A549 (cell line): ENCODE data around the gene FNIP2. TPM values are rescaled to one million over a fixed set of nuclear protein-coding genes. Genes with fewer than 3 reads are reported as not detected.

Experiments used
- ATAC-seq, 2 experiments: fragments of 200-7000 bp in 1 of 2; fragments of >200 bp in 1 of 2; cut with Nextera tagmentation in 1 of 2; cut with Tn5 transposase in 1 of 2; 3 replicates each; pipeline versions ENCODE4 v1.8.0 to v1.9.1; 2018 to 2020; ENCODE audit warnings: mild to moderate bottlenecking in 1 of 2, moderate library complexity in 1 of 2
- CTCF ChIA-PET: fragments of 300-600 bp; sonication (Branson Sonifier 250); formaldehyde crosslinking; extraction: SDS; loops from one replicate; lab custom pipeline; 2021; ENCODE audit warnings: antibody characterized with exemption, inconsistent platforms; lab: Yijun Ruan, JAX
- POLR2A ChIA-PET: fragments of 350-600 bp; formaldehyde crosslinking; extraction: SDS; loops from one replicate; lab custom pipeline; 2021; ENCODE audit warnings: antibody characterized with exemption, inconsistent platforms; lab: Yijun Ruan, JAX
- DNase-seq, 2 experiments: peaks; one replicate each; pipeline versions ENCODE4 v3.0.0 to v3.0.0-alpha.2; 2011 to 2016; ENCODE audit warnings: low read depth in 1 of 2, low spot score in 1 of 2
- FAIRE-seq: peaks from 2 replicates; lab custom pipeline; 2011; peaks lifted over from hg19 to GRCh38; lab: Jason Lieb, UNC
- H3K27ac ChIP-seq, 2 experiments: fragments of >200 bp; sonication (Bioruptor Twin); formaldehyde crosslinking; 3 replicates each; pipeline ENCODE4 v1.5.1; 2016 to 2017
- H3K4me1 ChIP-seq: fragments of >200 bp; sonication (Bioruptor Twin); formaldehyde crosslinking; 3 replicates; pipeline ENCODE4 v1.6.1; 2016
- H3K4me2 ChIP-seq: fragments of >200 bp; sonication (Bioruptor Twin); formaldehyde crosslinking; 3 replicates; pipeline ENCODE4 v1.6.1; 2016
- H3K4me3 ChIP-seq: fragments of >200 bp; sonication (Bioruptor Twin); formaldehyde crosslinking; 3 replicates; pipeline ENCODE4 v1.5.1; 2016
- H3K9me3 ChIP-seq: fragments of >200 bp; sonication (Bioruptor Twin); formaldehyde crosslinking; 3 replicates; pipeline ENCODE4 v1.6.1; 2016
- ATOH8 ChIP-seq: fragments of 250-450 bp; sonication (Bioruptor Pico); IDR thresholded peaks from 2 replicates; pipeline ENCODE4 v1.5.0; 2020; ENCODE audit warnings: low read depth, mild to moderate bottlenecking, moderate library complexity
- CHD2 ChIP-seq: fragments of 150-350 bp; IDR thresholded peaks from 2 replicates; pipeline ENCODE4 v1.6.1; 2014; ENCODE audit warnings: low read length; ENCODE audit not compliant: partially characterized antibody
- ELK1 ChIP-seq: fragments of 150-350 bp; IDR thresholded peaks from 2 replicates; pipeline ENCODE4 v1.6.1; 2014; ENCODE audit warnings: low read depth, mild to moderate bottlenecking, low read length
- HES2 ChIP-seq: fragments of >200 bp; sonication (Bioruptor Twin); formaldehyde crosslinking; IDR thresholded peaks from 2 replicates; pipeline ENCODE4 v1.6.1; 2016
- HEYL ChIP-seq: fragments of 250-450 bp; sonication (Bioruptor Pico); IDR thresholded peaks from 2 replicates; pipeline ENCODE4 v1.8.0; 2021; ENCODE audit warnings: mild to moderate bottlenecking, moderate library complexity
- HMGXB4 ChIP-seq: fragments of 250-450 bp; sonication (Bioruptor Pico); IDR thresholded peaks from 2 replicates; pipeline ENCODE4 v1.5.0; 2021; ENCODE audit warnings: mild to moderate bottlenecking, moderate library complexity, borderline replicate concordance
- HOXB5 ChIP-seq: fragments of 250-450 bp; sonication (Bioruptor Pico); IDR thresholded peaks from 2 replicates; pipeline ENCODE4 v1.5.0; 2020; ENCODE audit warnings: mild to moderate bottlenecking, moderate library complexity
- MYC ChIP-seq: IDR thresholded peaks from 2 replicates; pipeline ENCODE4 v1.6.1; 2012; ENCODE audit warnings: mild to moderate bottlenecking, inconsistent platforms, low read length, improper control_type of control experiment, borderline replicate concordance
- NR3C1 ChIP-seq: fragments of >200 bp; sonication (Bioruptor Twin); formaldehyde crosslinking; IDR thresholded peaks from 3 replicates; pipeline ENCODE4 v1.6.1; 2017
- REST ChIP-seq: fragments of 200-600 bp; sonication (generic); IDR thresholded peaks from 2 replicates; pipeline ENCODE4 v1.6.1; 2016; ENCODE audit warnings: antibody characterized with exemption, mild to moderate bottlenecking, moderate library complexity
- RFX5 ChIP-seq: fragments of 450-650 bp; IDR thresholded peaks from 2 replicates; pipeline ENCODE4 v1.7.1; 2014; ENCODE audit warnings: antibody characterized with exemption, mild to moderate bottlenecking, moderate library complexity
- SREBF2 ChIP-seq: fragments of 450-650 bp; IDR thresholded peaks from 2 replicates; pipeline ENCODE4 v1.6.1; 2014; ENCODE audit warnings: mild to moderate bottlenecking, moderate library complexity
- WGBS: methylation state at CpG from one replicate; pipeline ENCODE4 v1.1.6; 2017; ENCODE audit errors: missing lambda C conversion rate; 5-methylcytosine and 5-hydroxymethylcytosine counted together
- polyA plus RNA-seq, 4 experiments: library from polyadenylated mRNA; depleted of rRNA in 3 of 4; stranded (reverse); fragments of >200 nt; fragmentation: RNase III in 1 of 4; extraction: RNeasy Plus Mini Kit Qiagen cat#74134 plus additional on column Dnase treatment in 1 of 4; gene quantifications; 2 replicates in 3 of 4; 3 replicates in 1 of 4; pipeline ENCODE4 v1.2.3, GENCODE V29; 2011 to 2017

Gene FNIP2
- polyA plus RNA-seq, 2 of the 4 experiments (the other 2 are of a cell fraction), result 2.0 to 2.5 TPM

GRCh38 chr4:158890294-158890693 is 121.5 kb downstream of the FNIP2 start:
- CTCF ChIA-PET, result no interaction called here
- H3K27ac ChIP-seq, result no peak overlapping the region
- POLR2A ChIA-PET, result no interaction called here

More at GRCh38 chr4:158890294-158890693, 121.5 kb downstream of the FNIP2 start:
- 87% methylated on average over 3 of the region's 3 CpGs for WGBS
- no peak overlapping the region for H3K4me3 ChIP-seq
- ATAC-seq, result no peak
- no peak for FAIRE-seq
- TF ChIP-seq HMGXB4 (CRISPR knock-in tag), result no peak
- TF ChIP-seq HES2, result no peak
- TF ChIP-seq ATOH8, result no peak
- no peak for TF ChIP-seq HOXB5 (CRISPR knock-in tag)
- no peak for TF ChIP-seq ELK1
- TF ChIP-seq REST, result no peak
- no peak for TF ChIP-seq SREBF2
- no peak for TF ChIP-seq NR3C1
- TF ChIP-seq HEYL (CRISPR knock-in tag), result no peak
- no peak for TF ChIP-seq CHD2
- no peak for TF ChIP-seq MYC
- no peak for TF ChIP-seq RFX5
- no peaks in the 10 kb centered on the region for H3K9me3 ChIP-seq
- no peak overlapping the region for H3K4me2 ChIP-seq
- no peak for DNase-seq
- H3K4me1 ChIP-seq, result no peaks in the 10 kb centered on the region
